Ishikawa (cell line): ENCODE results near the gene FABP7.

Experiments
- CEBPB ChIP-seq: IDR thresholded peaks from 2 replicates; pipeline ENCODE4 v1.6.1; 2012
- CREB1 ChIP-seq: IDR thresholded peaks from 2 replicates; pipeline ENCODE4 v1.6.1; 2012; ENCODE audit warnings: low read depth
- EGR1 ChIP-seq: IDR thresholded peaks from 2 replicates; pipeline ENCODE4 v1.6.1; 2012
- EP300 ChIP-seq: IDR thresholded peaks from 2 replicates; pipeline ENCODE4 v1.6.1; 2012; ENCODE audit warnings: borderline replicate concordance
- FOXM1 ChIP-seq: IDR thresholded peaks from 2 replicates; pipeline ENCODE4 v1.6.1; 2012; ENCODE audit warnings: low read depth, borderline replicate concordance
- NFIC ChIP-seq: IDR thresholded peaks from 2 replicates; pipeline ENCODE4 v1.6.1; 2012
- RAD21 ChIP-seq: IDR thresholded peaks from 2 replicates; pipeline ENCODE4 v1.6.1; 2012; ENCODE audit warnings: low read depth
- TAF1 ChIP-seq: IDR thresholded peaks from 2 replicates; pipeline ENCODE4 v1.6.1; 2012; ENCODE audit warnings: low read depth, mild to moderate bottlenecking
- TCF12 ChIP-seq: IDR thresholded peaks from 2 replicates; pipeline ENCODE4 v1.6.1; 2012; ENCODE audit warnings: low read depth
- TEAD4 ChIP-seq: IDR thresholded peaks from 2 replicates; pipeline ENCODE4 v1.6.1; 2012
- YY1 ChIP-seq: IDR thresholded peaks from 2 replicates; pipeline ENCODE4 v1.6.1; 2012; ENCODE audit warnings: low read depth
- ZBTB7A ChIP-seq: IDR thresholded peaks from 2 replicates; pipeline ENCODE4 v1.6.1; 2012; ENCODE audit warnings: low read depth
- TF ChIP-seq, protein P1 (sequence below): IDR thresholded peaks from 2 replicates; pipeline ENCODE4 v1.6.1; 2012; ENCODE audit warnings: low read depth, mild to moderate bottlenecking
- TF ChIP-seq, protein P2 (sequence below): IDR thresholded peaks from 2 replicates; pipeline ENCODE4 v1.6.1; 2012
- TF ChIP-seq, protein P3 (sequence below): IDR thresholded peaks from 2 replicates; pipeline ENCODE4 v1.6.1; 2012

FABP7 gene

DNA sequence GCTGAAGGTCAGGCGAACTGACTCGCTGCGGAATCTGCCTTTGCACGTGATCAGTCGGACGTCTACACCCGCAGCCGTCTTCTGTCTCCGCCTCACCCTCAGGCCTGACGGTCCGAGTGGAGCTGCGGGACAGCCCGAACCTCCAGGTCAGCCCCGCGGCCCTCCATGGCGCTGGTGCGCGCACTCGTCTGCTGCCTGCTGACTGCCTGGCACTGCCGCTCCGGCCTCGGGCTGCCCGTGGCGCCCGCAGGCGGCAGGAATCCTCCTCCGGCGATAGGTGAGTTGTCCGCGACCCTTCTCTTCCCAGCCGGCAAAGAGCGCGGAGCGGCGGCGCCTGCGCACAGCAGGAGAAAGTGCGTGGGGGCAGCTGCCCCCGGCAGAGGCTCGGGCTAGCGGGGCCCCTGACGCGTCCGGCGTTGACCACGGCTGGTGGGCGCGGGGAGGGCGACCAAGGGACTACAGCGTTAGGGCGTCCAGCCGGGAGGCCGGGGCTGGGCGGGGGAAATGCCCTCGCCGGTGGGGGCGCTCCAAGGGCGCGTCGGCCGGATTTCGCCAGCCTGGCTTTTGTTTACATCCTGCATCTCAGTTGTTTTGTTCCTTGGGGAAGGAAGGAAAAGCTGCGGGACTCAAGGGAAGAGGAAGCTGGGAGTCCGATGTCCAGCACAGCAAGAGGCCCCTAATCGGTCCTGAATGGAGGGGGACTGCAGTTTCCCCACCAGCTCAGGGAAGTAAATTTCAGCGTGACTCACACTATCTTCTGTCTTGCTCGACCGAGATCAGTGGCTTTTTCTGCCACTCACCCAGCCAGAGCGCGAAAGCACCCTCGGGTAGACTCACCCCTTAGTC is 9.9 kb downstream of the FABP7 start, which contains the start of gene SMPDL3A:
SMPDL3A (plus strand) TSS at position 77 of the 846 bp plus-strand sequence; CDS start at position 166, 89 bp downstream.
- TF ChIP-seq TCF12 (peak; percentile 44; the same call in 1 of the 2 replicates), EGR1 (no peak), NFIC (no peak), CEBPB (no peak), ZBTB7A (peak; percentile 85), RAD21 (peak; percentile 3; the same call in 1 of the 2 replicates), TEAD4 (peak; percentile 71), TAF1 (peak; percentile 52; the same call in 1 of the 2 replicates)
- TF ChIP-seq, protein P1, sequence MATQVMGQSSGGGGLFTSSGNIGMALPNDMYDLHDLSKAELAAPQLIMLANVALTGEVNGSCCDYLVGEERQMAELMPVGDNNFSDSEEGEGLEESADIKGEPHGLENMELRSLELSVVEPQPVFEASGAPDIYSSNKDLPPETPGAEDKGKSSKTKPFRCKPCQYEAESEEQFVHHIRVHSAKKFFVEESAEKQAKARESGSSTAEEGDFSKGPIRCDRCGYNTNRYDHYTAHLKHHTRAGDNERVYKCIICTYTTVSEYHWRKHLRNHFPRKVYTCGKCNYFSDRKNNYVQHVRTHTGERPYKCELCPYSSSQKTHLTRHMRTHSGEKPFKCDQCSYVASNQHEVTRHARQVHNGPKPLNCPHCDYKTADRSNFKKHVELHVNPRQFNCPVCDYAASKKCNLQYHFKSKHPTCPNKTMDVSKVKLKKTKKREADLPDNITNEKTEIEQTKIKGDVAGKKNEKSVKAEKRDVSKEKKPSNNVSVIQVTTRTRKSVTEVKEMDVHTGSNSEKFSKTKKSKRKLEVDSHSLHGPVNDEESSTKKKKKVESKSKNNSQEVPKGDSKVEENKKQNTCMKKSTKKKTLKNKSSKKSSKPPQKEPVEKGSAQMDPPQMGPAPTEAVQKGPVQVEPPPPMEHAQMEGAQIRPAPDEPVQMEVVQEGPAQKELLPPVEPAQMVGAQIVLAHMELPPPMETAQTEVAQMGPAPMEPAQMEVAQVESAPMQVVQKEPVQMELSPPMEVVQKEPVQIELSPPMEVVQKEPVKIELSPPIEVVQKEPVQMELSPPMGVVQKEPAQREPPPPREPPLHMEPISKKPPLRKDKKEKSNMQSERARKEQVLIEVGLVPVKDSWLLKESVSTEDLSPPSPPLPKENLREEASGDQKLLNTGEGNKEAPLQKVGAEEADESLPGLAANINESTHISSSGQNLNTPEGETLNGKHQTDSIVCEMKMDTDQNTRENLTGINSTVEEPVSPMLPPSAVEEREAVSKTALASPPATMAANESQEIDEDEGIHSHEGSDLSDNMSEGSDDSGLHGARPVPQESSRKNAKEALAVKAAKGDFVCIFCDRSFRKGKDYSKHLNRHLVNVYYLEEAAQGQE, result no peak
- TF ChIP-seq, protein P2, sequence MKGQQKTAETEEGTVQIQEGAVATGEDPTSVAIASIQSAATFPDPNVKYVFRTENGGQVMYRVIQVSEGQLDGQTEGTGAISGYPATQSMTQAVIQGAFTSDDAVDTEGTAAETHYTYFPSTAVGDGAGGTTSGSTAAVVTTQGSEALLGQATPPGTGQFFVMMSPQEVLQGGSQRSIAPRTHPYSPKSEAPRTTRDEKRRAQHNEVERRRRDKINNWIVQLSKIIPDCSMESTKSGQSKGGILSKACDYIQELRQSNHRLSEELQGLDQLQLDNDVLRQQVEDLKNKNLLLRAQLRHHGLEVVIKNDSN, result peak; percentile 67

DNA sequence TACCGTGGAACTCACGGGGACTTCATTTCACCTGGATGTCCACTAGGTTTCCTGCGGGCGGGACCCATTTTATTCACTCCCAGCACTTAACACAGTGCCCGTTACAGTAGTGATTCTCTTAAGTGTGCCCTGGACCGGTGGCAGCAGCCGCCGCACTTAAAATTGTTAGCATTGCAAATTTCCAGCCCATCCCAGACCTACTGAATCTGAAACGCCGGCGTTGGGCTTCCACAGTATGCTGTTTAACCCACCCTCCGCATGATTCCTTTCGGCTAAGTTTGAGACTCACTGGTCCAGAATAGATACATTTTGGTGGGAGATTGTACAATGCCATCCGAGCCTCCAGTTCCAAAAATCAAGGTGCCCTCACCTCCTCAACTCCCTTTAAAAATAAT is 10.5 kb downstream of the FABP7 start:
- TF ChIP-seq TEAD4, result no peak
- TF ChIP-seq NFIC, result no peak
- no peak for TF ChIP-seq EP300
- TF ChIP-seq, protein P1, result no peak
- TF ChIP-seq FOXM1, result no peak
- TF ChIP-seq TAF1, result no peak
- no peak for TF ChIP-seq CEBPB
- TF ChIP-seq, protein P2, result no peak
- no peak for TF ChIP-seq CREB1
- TF ChIP-seq, protein P3, sequence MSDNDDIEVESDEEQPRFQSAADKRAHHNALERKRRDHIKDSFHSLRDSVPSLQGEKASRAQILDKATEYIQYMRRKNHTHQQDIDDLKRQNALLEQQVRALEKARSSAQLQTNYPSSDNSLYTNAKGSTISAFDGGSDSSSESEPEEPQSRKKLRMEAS, result no peak
- no peak; the same call in 1 of the 2 replicates for TF ChIP-seq TCF12
- no peak for TF ChIP-seq YY1
- TF ChIP-seq ZBTB7A, result no peak
- no peak for TF ChIP-seq EGR1
- no peak for TF ChIP-seq RAD21

DNA sequence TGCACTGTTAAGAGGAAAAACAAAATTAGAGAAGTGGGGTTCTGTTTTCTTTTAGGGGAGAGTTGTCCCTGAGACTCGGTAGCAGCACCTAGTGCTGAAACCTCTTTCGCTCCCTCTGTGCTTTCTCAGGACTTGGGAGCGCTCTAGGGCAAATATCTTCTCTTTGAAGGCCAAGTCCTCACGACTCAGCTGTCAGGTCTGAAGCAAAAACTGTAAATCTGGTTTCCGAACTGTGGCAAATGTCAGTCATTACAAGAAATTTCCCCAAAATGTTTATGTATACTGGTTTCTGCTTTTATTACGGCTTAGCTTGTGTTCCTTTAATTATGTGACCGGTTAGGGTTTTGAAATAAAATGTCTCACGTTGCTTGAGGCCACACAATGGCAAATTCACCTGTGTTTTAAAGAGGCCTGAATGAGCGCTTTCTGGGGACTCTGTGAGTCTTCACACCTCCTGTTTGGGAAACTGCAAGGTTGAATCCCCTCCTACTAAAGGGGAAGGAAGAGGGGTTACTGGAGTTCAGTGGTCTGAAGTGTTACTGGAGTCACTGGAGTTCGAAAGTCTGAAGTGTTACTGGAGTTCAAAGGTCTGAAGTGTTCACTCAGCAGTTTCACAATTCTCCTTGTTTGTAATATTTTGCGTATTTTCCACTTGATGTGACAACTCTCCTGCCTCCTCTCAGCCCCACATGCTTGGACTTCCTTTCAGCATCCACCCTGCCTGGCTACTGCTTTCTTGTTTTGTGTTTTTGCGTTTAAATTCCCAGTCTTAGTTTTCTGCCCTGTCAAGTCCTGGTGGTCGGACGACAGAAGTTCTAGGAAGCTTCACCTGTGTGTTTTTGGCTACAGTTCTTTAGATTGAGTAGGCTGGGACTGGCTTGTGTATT is 11.2 kb downstream of the FABP7 start:
- TF ChIP-seq, protein P3, result no peak
- TF ChIP-seq ZBTB7A (no peak), EP300 (no peak), CREB1 (no peak), TCF12 (no peak), TAF1 (no peak), EGR1 (no peak), NFIC (no peak), RAD21 (no peak), CEBPB (no peak), FOXM1 (no peak), YY1 (no peak)
- TF ChIP-seq, protein P2, result no peak

DNA sequence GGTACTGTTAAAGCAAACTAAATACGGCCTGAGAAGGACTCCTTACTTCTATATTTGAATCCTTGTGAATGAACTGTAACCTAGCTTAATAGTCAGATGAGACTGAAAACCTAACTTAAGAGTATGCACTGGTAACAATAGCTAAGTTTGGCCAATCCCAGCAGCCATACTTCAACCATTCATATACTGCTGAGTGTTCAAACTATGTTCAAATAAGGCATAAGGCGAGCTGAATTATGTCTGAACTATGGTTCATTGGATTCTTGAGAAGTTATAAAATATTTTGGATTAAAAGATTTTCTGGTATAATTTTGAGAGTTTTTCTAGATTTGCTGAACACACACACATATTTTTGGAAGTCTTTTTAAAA is 11.8 kb downstream of the FABP7 start:
- TF ChIP-seq RAD21 (no peak), YY1 (no peak), FOXM1 (no peak), TEAD4 (no peak), CREB1 (no peak), EGR1 (no peak), TCF12 (no peak), ZBTB7A (no peak), CEBPB (no peak), EP300 (no peak), TAF1 (no peak)
- TF ChIP-seq, protein P3, result no peak
- TF ChIP-seq, protein P2, result no peak
- TF ChIP-seq, protein P1, result no peak
